ENCODE measurements around the gene MRPL54.
"Not testable (repeated sequence)": the region's sequence is repeated elsewhere in the genome, so short reads cannot be mapped to it uniquely, and the experiment has no call there.

MRPL54 gene

DNA sequence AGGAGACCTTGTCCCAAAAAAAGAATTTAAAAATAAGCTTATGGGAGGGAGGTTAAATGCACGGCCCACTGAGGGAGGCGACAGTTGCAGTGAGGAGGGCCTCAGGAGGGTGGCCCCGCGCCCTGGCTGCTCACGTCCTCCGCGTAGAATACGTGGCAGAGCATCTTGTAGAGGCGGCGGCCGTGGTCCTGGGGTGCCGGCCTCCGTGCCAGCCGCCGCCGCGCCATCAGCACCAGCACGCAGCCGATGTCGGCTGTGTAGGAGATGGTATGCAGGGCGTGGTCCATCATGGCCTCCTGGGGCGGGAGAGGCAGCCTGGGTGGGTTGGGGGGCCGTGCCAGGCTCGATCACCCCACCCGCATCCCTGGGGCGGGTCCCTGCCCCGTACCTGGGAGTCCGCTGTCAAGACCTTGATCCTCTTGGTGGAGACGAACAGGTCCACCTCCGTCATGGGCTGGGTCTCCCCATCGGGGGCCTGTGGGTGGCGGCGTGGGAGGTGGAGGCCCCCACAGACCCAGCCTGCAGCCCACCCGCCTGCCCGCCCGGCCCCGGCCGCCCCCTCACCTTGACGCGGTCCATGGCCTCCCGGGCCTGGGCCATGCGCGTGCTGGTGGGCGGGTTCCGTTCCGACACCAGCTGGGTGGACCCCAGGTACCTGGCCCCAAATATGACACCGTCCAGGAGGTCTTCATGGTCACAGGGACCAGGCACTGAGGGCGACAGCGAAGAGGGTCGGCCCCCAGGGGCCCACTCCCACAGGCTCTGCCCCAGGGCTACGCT lies 8.7 kb upstream of the MRPL54 start:
- TF ChIP-seq, protein P1, sequence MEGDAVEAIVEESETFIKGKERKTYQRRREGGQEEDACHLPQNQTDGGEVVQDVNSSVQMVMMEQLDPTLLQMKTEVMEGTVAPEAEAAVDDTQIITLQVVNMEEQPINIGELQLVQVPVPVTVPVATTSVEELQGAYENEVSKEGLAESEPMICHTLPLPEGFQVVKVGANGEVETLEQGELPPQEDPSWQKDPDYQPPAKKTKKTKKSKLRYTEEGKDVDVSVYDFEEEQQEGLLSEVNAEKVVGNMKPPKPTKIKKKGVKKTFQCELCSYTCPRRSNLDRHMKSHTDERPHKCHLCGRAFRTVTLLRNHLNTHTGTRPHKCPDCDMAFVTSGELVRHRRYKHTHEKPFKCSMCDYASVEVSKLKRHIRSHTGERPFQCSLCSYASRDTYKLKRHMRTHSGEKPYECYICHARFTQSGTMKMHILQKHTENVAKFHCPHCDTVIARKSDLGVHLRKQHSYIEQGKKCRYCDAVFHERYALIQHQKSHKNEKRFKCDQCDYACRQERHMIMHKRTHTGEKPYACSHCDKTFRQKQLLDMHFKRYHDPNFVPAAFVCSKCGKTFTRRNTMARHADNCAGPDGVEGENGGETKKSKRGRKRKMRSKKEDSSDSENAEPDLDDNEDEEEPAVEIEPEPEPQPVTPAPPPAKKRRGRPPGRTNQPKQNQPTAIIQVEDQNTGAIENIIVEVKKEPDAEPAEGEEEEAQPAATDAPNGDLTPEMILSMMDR (conservative IDR thresholded peaks at IDR 0.05): no peak
- TF ChIP-seq ZFX (IDR thresholded peaks at IDR 0.05): no peak
- H3K27ac ChIP-seq: no peak overlapping the region

DNA sequence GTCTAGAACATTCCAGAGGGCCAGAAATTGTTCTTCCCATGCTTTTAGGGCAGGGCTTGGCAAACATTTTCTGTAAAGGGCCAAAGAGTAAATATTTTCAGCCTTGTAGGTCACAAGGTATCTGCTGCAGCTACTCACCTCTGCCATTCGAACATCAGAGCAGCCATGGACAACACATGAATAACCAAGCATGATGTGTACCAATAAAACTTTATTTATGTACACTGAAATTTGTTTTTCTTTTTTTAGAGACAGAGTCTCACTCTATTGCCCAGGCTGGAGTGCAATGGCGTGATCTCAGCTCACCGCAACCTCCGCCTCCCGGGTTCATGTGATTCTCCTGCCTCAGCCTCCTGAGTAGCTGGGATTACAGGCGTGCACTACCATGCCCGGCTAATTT lies 4.8 kb upstream of the MRPL54 start:
- H3K27ac ChIP-seq: not testable (repeated sequence)

DNA sequence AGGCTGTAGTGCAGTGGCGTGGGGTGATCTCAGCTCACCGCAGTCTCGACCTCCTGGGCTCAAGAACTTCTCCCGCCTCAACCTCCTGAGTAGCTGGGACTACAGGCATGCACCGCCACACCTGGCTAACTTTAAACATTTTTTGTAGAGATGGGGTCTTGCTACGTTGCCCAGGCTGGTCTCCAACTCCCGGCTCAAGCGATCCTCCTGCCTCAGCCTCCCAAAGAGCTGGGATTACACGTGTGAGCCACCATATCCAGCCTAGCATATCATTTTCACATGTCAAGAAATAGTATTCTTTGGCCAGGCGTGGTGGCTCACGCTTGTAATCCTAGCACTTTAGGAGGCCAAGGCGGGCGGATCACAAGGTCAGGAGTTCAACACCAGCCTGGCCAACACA lies 4.2 kb upstream of the MRPL54 start:
- not testable (repeated sequence) for H3K27ac ChIP-seq

DNA sequence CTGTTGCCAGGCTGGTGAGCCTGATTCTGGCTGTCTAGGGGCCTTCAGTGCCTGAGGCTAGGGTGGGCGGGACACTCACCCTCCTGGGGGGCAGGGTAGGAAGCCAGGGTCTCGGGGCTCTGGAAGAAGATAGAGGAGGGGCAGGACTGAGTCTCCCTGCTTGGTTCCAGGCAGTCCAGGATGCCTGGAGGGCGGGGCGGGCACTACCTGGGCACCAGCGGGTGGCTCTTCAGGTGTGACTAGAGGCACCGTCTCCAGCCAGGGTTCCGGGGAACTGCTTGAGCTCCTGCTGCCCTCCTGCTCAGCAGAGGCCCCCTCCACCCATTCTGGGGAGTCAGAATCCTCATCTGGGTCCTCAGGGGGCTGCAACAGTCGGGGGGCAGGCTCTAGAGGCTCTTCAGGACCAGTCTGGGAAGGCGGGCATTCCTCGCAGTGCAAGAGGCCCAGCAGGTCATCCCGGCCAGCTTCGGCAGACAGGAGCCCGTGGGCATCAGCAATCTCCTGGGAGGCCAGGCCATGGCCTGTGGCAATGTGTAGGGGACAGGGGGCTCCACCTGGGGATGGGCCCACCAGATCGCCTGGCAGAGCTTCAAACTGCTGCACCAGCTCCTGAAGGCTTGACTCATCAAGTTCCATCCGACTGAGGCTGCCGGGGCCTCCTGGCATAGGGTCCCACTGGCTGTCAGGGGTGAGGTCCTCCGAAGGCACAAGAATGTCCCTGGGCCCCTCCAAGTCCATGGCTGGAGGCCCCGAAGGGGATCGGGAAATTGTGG lies 2.8 kb upstream of the MRPL54 start:
- H3K27ac ChIP-seq: no peak overlapping the region
- no peak for TF ChIP-seq ZFX (IDR thresholded peaks at IDR 0.05)
- TF ChIP-seq, protein P1 (conservative IDR thresholded peaks at IDR 0.05): no peak

DNA sequence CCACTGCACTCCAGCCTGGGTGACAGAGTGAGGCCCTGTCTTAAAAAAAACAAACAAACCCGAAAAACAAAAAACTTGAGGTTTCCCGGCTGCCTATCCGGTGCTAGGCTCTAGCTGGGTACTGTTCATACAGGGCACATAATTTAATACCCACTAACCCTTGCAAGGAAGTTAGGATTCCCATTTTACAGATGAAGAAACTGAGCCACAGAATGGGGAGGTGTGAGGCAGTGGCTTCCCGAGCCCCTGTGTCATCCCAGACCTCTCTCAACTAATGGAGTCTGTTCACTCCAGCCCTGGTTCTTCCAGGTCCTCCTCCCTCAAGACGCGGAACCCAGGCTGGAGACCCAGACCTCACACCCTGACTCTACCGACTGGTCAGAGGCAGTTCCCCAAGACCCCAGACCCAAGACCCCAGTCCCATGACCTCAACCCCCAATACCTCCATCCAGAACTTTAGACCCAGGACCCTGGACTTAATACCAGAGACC lies 1.6 kb upstream of the MRPL54 start:
- peak overlapping the region; percentile 79 for H3K27ac ChIP-seq

DNA sequence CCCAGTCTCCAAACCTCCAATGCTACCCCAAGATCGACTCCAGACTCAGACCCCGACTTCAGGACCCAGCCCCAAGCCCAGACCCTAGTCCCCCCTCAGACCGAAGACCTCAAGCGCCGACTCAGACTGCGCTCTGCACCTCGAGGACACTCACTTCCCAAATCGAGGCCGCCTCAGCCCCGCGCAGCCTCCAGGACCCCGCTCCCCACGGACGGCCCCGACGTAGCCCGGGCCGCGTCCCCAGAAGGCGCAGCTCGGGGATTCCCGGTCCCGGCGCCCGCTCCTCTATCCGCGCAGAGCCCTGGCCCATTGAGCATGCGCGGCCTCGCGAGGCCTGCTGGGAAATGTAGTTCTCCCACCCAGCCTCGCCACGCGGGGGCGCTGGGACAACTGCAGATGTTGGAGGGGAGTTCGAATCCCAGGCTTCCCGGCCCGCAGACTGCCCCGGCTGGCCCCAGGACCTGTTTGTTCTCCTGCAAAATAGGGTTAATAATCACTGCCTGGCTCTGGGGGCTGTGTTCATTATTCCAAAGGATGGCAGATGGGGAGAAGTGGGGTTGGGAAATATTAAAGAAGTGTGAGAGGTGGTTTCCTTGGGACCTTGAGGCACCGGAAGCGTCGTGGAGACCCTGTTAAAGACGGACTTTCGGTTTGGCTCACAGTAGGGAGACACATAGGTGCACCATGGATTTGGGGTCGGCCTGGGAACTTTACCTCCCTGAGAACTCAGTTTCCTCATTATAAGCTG lies 926 bp upstream of the MRPL54 start, which contains the start of gene APBA3:
Gene APBA3, minus strand, starts transcription at position 311 of the 748 bp plus-strand sequence. CDS start 1,428 bp downstream, outside the sequence.
- TF ChIP-seq, protein P1 (conservative IDR thresholded peaks at IDR 0.05): peak; percentile 88
- TF ChIP-seq ZFX (IDR thresholded peaks at IDR 0.05): no peak
- H3K27ac ChIP-seq: peak within 1 kb of the TSS; percentile 95

More for the DNA sequence above, 1.6 kb upstream of the MRPL54 start:
- TF ChIP-seq, protein P1 (conservative IDR thresholded peaks at IDR 0.05): no peak
- TF ChIP-seq ZFX (IDR thresholded peaks at IDR 0.05): no peak

DNA sequence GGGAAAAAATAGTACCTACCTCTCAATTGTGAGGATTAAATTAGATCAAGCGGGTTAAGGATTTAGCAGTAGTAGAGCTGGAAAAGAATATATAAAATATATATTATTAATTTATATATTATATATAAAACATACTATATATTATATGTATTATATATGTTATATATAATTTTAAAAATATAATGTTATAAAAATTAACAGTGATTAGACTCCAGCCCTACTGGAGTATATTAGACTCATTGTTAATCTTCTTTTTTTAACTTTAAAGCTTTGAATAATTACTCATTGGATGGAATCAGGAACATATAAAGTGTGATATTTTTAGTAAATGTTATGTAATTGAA lies 380 bp upstream of the MRPL54 start:
- H3K27ac ChIP-seq: peak overlapping the region; percentile 95
- TF ChIP-seq, protein P1 (conservative IDR thresholded peaks at IDR 0.05): no peak
- TF ChIP-seq ZFX (IDR thresholded peaks at IDR 0.05): no peak

DNA sequence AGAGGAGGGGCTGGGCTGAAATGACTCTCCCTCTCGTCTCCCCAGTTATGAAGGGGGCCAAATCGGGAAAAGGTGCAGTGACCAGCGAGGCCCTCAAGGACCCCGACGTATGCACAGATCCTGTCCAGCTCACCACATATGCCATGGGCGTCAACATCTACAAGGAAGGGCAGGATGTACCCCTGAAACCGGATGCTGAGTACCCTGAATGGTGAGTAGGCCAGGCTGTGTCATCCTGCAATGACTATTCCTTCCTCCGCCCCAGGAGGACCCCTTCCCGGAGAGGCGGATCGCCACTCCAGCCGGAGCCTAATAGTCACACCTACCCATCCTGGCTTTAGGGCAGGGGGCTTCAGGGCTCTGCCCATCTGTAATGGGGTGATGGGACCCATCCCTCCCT lies 2.6 kb downstream of the MRPL54 start:
- TF ChIP-seq, protein P1 (conservative IDR thresholded peaks at IDR 0.05): no peak
- no peak for TF ChIP-seq ZFX (IDR thresholded peaks at IDR 0.05)
- no peak overlapping the region for H3K27ac ChIP-seq

DNA sequence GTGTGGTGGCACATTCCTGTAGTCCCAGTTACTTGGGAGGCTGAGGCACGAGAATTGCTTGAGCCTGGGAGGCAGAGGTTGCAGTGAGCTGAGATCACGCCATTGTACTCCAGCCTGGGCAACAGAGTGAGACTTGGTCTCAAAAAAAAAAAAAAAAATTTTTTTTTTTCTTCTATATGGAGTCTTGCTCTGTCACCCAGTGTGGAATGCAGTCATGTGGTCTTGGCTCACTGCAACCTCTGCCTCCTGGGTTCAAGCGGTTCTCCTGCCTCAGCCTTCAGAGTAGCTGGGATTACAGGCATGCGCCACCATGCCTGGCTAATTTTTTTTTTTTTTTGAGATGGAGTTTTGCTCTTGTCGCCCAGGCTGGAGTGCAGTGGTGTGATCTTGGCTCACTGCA lies 3.3 kb downstream of the MRPL54 start:
- H3K27ac ChIP-seq: not testable (repeated sequence)

Measured in C4-2B (cell line).